H1 (cell line): ENCODE measurements around the gene ZFYVE21. TPM values are rescaled to one million over a fixed set of nuclear protein-coding genes. Genes with fewer than 3 reads are reported as not detected.

Source experiments
- CTCF ChIA-PET: fragments of 300-600 bp; sonication (Branson Sonifier 250); formaldehyde crosslinking; loops from one replicate; lab custom pipeline; 2021; ENCODE audit not compliant: partially characterized antibody; lab: Charles Lee
- POLR2A ChIA-PET: fragments of 300-600 bp; sonication (Branson Sonifier 250); formaldehyde crosslinking; loops from one replicate; lab custom pipeline; 2021; ENCODE audit warnings: inconsistent platforms; ENCODE audit not compliant: partially characterized antibody; lab: Charles Lee
- DNase-seq, 2 experiments: peaks; one replicate each; pipeline versions ENCODE4 v3.0.0 to v3.0.0-alpha.2; 2010 to 2022; ENCODE audit warnings: low spot score in 2 of 2, low read depth in 1 of 2, mixed read lengths in 1 of 2
- FAIRE-seq: peaks from 2 replicates; lab custom pipeline; 2011; peaks lifted over from hg19 to GRCh38; lab: Jason Lieb, UNC
- H2AFZ ChIP-seq: 2 replicates; pipeline ENCODE4 v1.8.1; 2012; ENCODE audit warnings: low read length, inconsistent platforms
- H2AK5ac ChIP-seq: 2 replicates; pipeline ENCODE4 v1.6.1; 2013; ENCODE audit warnings: low read depth, low read length
- H2BK120ac ChIP-seq: replicated peaks from 2 replicates; pipeline ENCODE3; 2013; ENCODE audit warnings: low read depth, low read length, inconsistent platforms
- H2BK12ac ChIP-seq: 2 replicates; pipeline ENCODE4 v1.6.1; 2013; ENCODE audit warnings: low read depth, low read length
- H2BK15ac ChIP-seq: 2 replicates; pipeline ENCODE4 v1.6.1; 2013; ENCODE audit warnings: low read length
- H2BK20ac ChIP-seq: 2 replicates; pipeline ENCODE4 v1.6.1; 2013; ENCODE audit warnings: low read length
- H2BK5ac ChIP-seq: 2 replicates; pipeline ENCODE4 v1.6.1; 2013; ENCODE audit warnings: low read depth, low read length
- H3K14ac ChIP-seq: 2 replicates; pipeline ENCODE4 v1.6.1; 2013; ENCODE audit warnings: inconsistent platforms; ENCODE audit not compliant: insufficient read length
- H3K18ac ChIP-seq: 2 replicates; pipeline ENCODE4 v1.6.1; 2013; ENCODE audit warnings: low read length; ENCODE audit errors: extremely low read depth
- H3K23ac ChIP-seq: 2 replicates; pipeline ENCODE4 v1.6.1; 2013; ENCODE audit warnings: inconsistent platforms; ENCODE audit not compliant: insufficient read length
- H3K23me2 ChIP-seq: 2 replicates; pipeline ENCODE4 v1.6.1; 2013; ENCODE audit warnings: low read depth, low read length
- H3K27ac ChIP-seq: 2 replicates; pipeline ENCODE4 v1.6.1; 2011; ENCODE audit warnings: low read depth, low read length, inconsistent platforms
- H3K27me3 ChIP-seq, 4 experiments: replicated peaks in 1 of 4; 1 replicate in 1 of 4; 2 replicates in 3 of 4; pipeline versions ENCODE4 v1.6.1 to v1.8.1; 2011 to 2013; ENCODE audit warnings: low read length in 3 of 4, mild to moderate bottlenecking in 3 of 4, inconsistent platforms in 2 of 4, mixed read lengths in 2 of 4, moderate library complexity in 1 of 4; ENCODE audit not compliant: control insufficient read depth in 3 of 4, insufficient read depth in 3 of 4; ENCODE audit errors: extremely low read depth in 1 of 4
- H3K36me3 ChIP-seq, 4 experiments: 2 replicates each; pipeline versions ENCODE4 v1.6.1 to v1.8.1; 2011 to 2013; ENCODE audit warnings: mild to moderate bottlenecking in 4 of 4, low read length in 3 of 4, moderate library complexity in 2 of 4, control low read depth in 1 of 4, inconsistent platforms in 1 of 4; ENCODE audit not compliant: insufficient read depth in 4 of 4, control insufficient read depth in 2 of 4
- H3K4ac ChIP-seq: replicated peaks from 2 replicates; pipeline ENCODE3; 2013; ENCODE audit warnings: low read length, low read depth, mixed read lengths, inconsistent platforms; ENCODE audit not compliant: insufficient read length
- H3K4me1 ChIP-seq, 4 experiments: replicated peaks in 1 of 4; 1 replicate in 1 of 4; 2 replicates in 3 of 4; pipeline versions ENCODE4 v1.6.1 to v1.8.1; 2011 to 2013; ENCODE audit warnings: low read length in 3 of 4, inconsistent platforms in 2 of 4, mixed read lengths in 1 of 4; ENCODE audit not compliant: insufficient read depth in 4 of 4, control insufficient read depth in 3 of 4
- H3K4me2 ChIP-seq, 2 experiments: 2 replicates each; pipeline versions ENCODE4 v1.6.1 to v1.8.1; 2011 to 2013; ENCODE audit warnings: low read depth in 2 of 2, low read length in 2 of 2, control low read depth in 1 of 2, inconsistent platforms in 1 of 2, mild to moderate bottlenecking in 1 of 2; ENCODE audit not compliant: insufficient read depth in 1 of 2
- H3K4me3 ChIP-seq, 4 experiments: fragments of 200-600, 300-600 bp in 1 of 4; sonication (generic), shearing (Covaris generic), sonication (Bioruptor Twin) in 1 of 4; 2 replicates each; pipeline versions ENCODE4 v1.5.1 to v1.8.1; 2011 to 2016; ENCODE audit warnings: low read length in 4 of 4, low read depth in 3 of 4, control low read depth in 2 of 4, inconsistent platforms in 2 of 4, mild to moderate bottlenecking in 2 of 4, mixed read lengths in 1 of 4, moderate library complexity in 1 of 4; ENCODE audit not compliant: insufficient read depth in 2 of 4; ENCODE audit errors: extremely low read depth in 1 of 4
- H3K56ac ChIP-seq: replicated peaks from 2 replicates; pipeline ENCODE3; 2013; ENCODE audit warnings: low read depth, mild to moderate bottlenecking, mixed read lengths, low read length, inconsistent platforms; ENCODE audit not compliant: insufficient read length
- H3K79me1 ChIP-seq: 2 replicates; pipeline ENCODE4 v1.6.1; 2013; ENCODE audit warnings: low read depth, low read length, control low read depth
- H3K79me2 ChIP-seq, 2 experiments: 2 replicates each; pipeline versions ENCODE4 v1.6.1 to v1.8.1; 2012 to 2013; ENCODE audit warnings: low read length in 2 of 2, mild to moderate bottlenecking in 2 of 2, inconsistent platforms in 1 of 2; ENCODE audit not compliant: insufficient read depth in 2 of 2, control insufficient read depth in 1 of 2
- H3K9ac ChIP-seq, 4 experiments: replicated peaks in 1 of 4; 1 replicate in 1 of 4; 2 replicates in 3 of 4; pipeline versions ENCODE4 v1.6.1 to v1.8.1; 2011 to 2013; ENCODE audit warnings: low read depth in 3 of 4, low read length in 3 of 4, control low read depth in 2 of 4, mild to moderate bottlenecking in 2 of 4, moderate library complexity in 2 of 4, inconsistent platforms in 1 of 4; ENCODE audit errors: extremely low read depth in 1 of 4
- H3K9me3 ChIP-seq, 2 experiments: 2 replicates each; pipeline versions ENCODE4 v1.6.1 to v1.8.1; 2012 to 2013; ENCODE audit warnings: mild to moderate bottlenecking in 2 of 2, moderate library complexity in 2 of 2, control low read depth in 1 of 2, inconsistent platforms in 1 of 2, low read depth in 1 of 2, low read length in 1 of 2, mixed read lengths in 1 of 2; ENCODE audit not compliant: insufficient read depth in 2 of 2
- H4K20me1 ChIP-seq, 2 experiments: replicated peaks in 1 of 2; 2 replicates each; pipeline versions ENCODE3 to v1.8.1; 2011 to 2013; ENCODE audit warnings: inconsistent platforms in 2 of 2, low read length in 2 of 2, mild to moderate bottlenecking in 1 of 2; ENCODE audit not compliant: insufficient read depth in 2 of 2, control insufficient read depth in 1 of 2
- H4K5ac ChIP-seq: 2 replicates; pipeline ENCODE4 v1.6.1; 2013; ENCODE audit warnings: low read length, low read depth, mixed read lengths, inconsistent platforms; ENCODE audit not compliant: insufficient read length
- H4K8ac ChIP-seq: 2 replicates; pipeline ENCODE4 v1.8.0; 2013; ENCODE audit warnings: mild to moderate bottlenecking, moderate library complexity, low read length, inconsistent platforms; ENCODE audit not compliant: insufficient read depth; ENCODE audit errors: extremely low read depth
- H4K91ac ChIP-seq: replicated peaks from 2 replicates; pipeline ENCODE3; 2013; ENCODE audit warnings: low read length, mixed read lengths, inconsistent platforms; ENCODE audit not compliant: insufficient read length
- HDAC2 ChIP-seq, 2 experiments: fragments of 300-600 bp in 1 of 2; sonication (generic) in 1 of 2; IDR thresholded peaks; 2 replicates each; pipeline ENCODE4 v1.6.1; 2011 to 2012; ENCODE audit warnings: low read depth in 2 of 2, low read length in 2 of 2, mild to moderate bottlenecking in 2 of 2, moderate library complexity in 2 of 2, borderline replicate concordance in 1 of 2, inconsistent platforms in 1 of 2
- JUND ChIP-seq: IDR thresholded peaks from 2 replicates; pipeline ENCODE4 v1.6.1; 2011; ENCODE audit warnings: mild to moderate bottlenecking, improper control_type of control experiment, low read length
- RBBP5 ChIP-seq: IDR thresholded peaks from 2 replicates; pipeline ENCODE4 v1.7.1; 2012; ENCODE audit warnings: low read depth, mild to moderate bottlenecking, inconsistent platforms, low read length, moderate library complexity, borderline replicate concordance
- YY1 ChIP-seq: IDR thresholded peaks from 2 replicates; pipeline ENCODE4 v1.6.1; 2011; ENCODE audit warnings: low read depth, mild to moderate bottlenecking, low read length
- WGBS, 2 experiments: shearing (Covaris generic) in 1 of 2; methylation state at CpG; one replicate each; pipeline versions ENCODE4 v1.1.6 to v1.1.7; 2013 to 2015; ENCODE audit warnings: low lambda C conversion rate in 2 of 2, mixed read lengths in 2 of 2, inconsistent platforms in 1 of 2, low coverage in 1 of 2, missing lambda C conversion rate in 1 of 2; ENCODE audit not compliant: insufficient replicate concordance in 2 of 2, insufficient coverage in 1 of 2, insufficient read length in 1 of 2; ENCODE audit errors: extremely low coverage in 1 of 2, missing lambda C conversion rate in 1 of 2; 5-methylcytosine and 5-hydroxymethylcytosine counted together
- polyA plus RNA-seq, 7 experiments: library from polyadenylated mRNA; depleted of rRNA in 3 of 7; stranded (reverse) in 5 of 7; unstranded in 2 of 7; fragments of >200 nt in 5 of 7; fragments of 200-250 nt in 2 of 7; gene quantifications; 1 replicate in 5 of 7; 2 replicates in 1 of 7; 4 replicates in 1 of 7; pipeline versions ENCODE4 v1.2.1 to v1.2.3, GENCODE V29; 2011 to 2013; ENCODE audit warnings: missing spikeins in 2 of 7, mixed read lengths in 2 of 7
- total RNA-seq: library from RNA; stranded (reverse); fragmentation: NEBNext Ultra II Directional; extraction: Animal tissue kit (Norgen Biotek cat#: 25700); gene quantifications from 2 replicates; pipeline ENCODE4 v1.2.1, GENCODE V29; 2021

The ZFYVE21 gene
- total and polyA plus RNA-seq, 2 of the 8 experiments (the other 6 are each of a cell fraction or from before 2014, with no cell fraction given) = 53.4 to 127 TPM

DNA sequence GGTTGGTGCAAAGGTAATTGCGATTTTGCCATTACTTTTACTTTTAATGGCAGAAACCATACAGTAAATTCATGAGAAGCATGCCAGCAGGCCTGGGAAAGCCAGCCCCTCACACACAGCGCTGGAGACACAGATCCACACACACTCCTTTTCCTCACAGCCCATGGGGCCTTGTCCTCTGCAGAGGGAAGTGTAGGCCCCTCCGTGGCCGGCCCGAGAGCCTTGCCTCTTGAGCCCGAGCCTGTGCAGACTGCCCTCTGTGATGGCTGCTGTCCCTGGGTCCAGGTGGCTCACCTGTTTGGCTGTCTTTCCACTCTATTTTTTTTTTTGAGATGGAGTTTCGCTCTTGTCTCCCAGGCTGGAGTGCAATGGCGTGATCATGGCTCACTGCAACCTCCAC, 39.7 kb upstream of the ZFYVE21 start:
- Histone ChIP-seq H3K23me2 (no peaks in the 10 kb centered on the region), H3K79me1 (no peaks in the 10 kb centered on the region), H4K8ac (no peak overlapping the region), H3K4me2 (no peak overlapping the region), H3K9me3 (no peaks in the 10 kb centered on the region), H4K5ac (no peak overlapping the region), H3K36me3 (peaks cover 51 to 85% (median 73%) of the 10 kb centered on the region in 4 experiments), H4K91ac (no peak overlapping the region), H3K27ac (no peak overlapping the region), H2BK12ac (no peak overlapping the region), H2BK20ac (no peak overlapping the region), H3K4me1 (no peaks in the 10 kb centered on the region), H3K27me3 (no peaks in the 10 kb centered on the region), H3K4ac (no peak overlapping the region), H2AK5ac (no peak overlapping the region), H2AFZ (no peak overlapping the region), H4K20me1 (peaks cover 2 to 4% of the 10 kb centered on the region in 2 experiments), H3K18ac (no peak overlapping the region), H3K14ac (no peak overlapping the region), H2BK120ac (no peak overlapping the region), H2BK15ac (no peak overlapping the region), H3K56ac (no peak overlapping the region), H2BK5ac (no peak overlapping the region), H3K4me3 (no peak overlapping the region), H3K9ac (no peak overlapping the region), H3K23ac (no peak overlapping the region), H3K79me2 (no peaks in the 10 kb centered on the region)
- no peak for DNase-seq
- FAIRE-seq = no peak
- no peak for TF ChIP-seq HDAC2 (IDR thresholded peaks at IDR 0.05; ENCODE audit: borderline replicate concordance in 1 of 2, low read depth in 2 of 2, low read length in 2 of 2)
- TF ChIP-seq JUND = no peak
- no peak for TF ChIP-seq RBBP5
- TF ChIP-seq YY1 = no peak
- whole genome bisulfite sequencing, 2 experiments = 95% methylated on average over 8 of the region's 8 CpGs; no CpG with 5 or more reads in 1 of the 2 experiments
- ChIA-PET POLR2A (interaction anchor here (1.2 kb wide), 1 partner anchor 20 kb away, joined by 4 read pairs; no protein-coding TSS in a partner anchor), CTCF (interaction anchor here (1.0 kb wide), 1 partner anchor 11 kb away, joined by 4 read pairs; no protein-coding TSS in a partner anchor)
